ENCODE data around the gene ATF4.
A peak's percentile ranks its signal among the peaks of the same experiment; 100 is the strongest.

ATF4 gene

GRCh38 chr22:39527481-39527961 is 7.2 kb downstream of the ATF4 start:
- TF ChIP-seq ZBTB7A (IDR thresholded peaks at IDR 0.05; ENCODE audit: low read depth) = no peak
- TF ChIP-seq CEBPB (IDR thresholded peaks at IDR 0.05) = peak; percentile 82
- TF ChIP-seq MAX (IDR thresholded peaks at IDR 0.05) = peak; percentile 47; the same call in 1 of the 2 replicates

GRCh38 chr22:39528080-39528661 is 7.8 kb downstream of the ATF4 start:
- TF ChIP-seq TCF12 (IDR thresholded peaks at IDR 0.05; ENCODE audit: low read depth) = no peak
- no peak for TF ChIP-seq MAX (IDR thresholded peaks at IDR 0.05)
- TF ChIP-seq NFIC (IDR thresholded peaks at IDR 0.05) = no peak
- TF ChIP-seq YY1 (IDR thresholded peaks at IDR 0.05; ENCODE audit: low read depth) = no peak
- TF ChIP-seq REST (IDR thresholded peaks at IDR 0.05; ENCODE audit: low read depth) = no peak
- TF ChIP-seq EP300 (IDR thresholded peaks at IDR 0.05; ENCODE audit: borderline replicate concordance) = no peak
- no peak for TF ChIP-seq CEBPB (IDR thresholded peaks at IDR 0.05)
- TF ChIP-seq RAD21 (IDR thresholded peaks at IDR 0.05; ENCODE audit: low read depth) = no peak
- TF ChIP-seq TEAD4 (IDR thresholded peaks at IDR 0.05) = no peak
- TF ChIP-seq EGR1 (IDR thresholded peaks at IDR 0.05) = no peak
- TF ChIP-seq USF1 (IDR thresholded peaks at IDR 0.05) = no peak
- TF ChIP-seq ZBTB7A (IDR thresholded peaks at IDR 0.05; ENCODE audit: low read depth) = no peak
- no peak for TF ChIP-seq CREB1 (IDR thresholded peaks at IDR 0.05; ENCODE audit: low read depth)
- TF ChIP-seq TAF1 (IDR thresholded peaks at IDR 0.05; ENCODE audit: low read depth) = no peak
- no peak for TF ChIP-seq FOXM1 (IDR thresholded peaks at IDR 0.05; ENCODE audit: borderline replicate concordance, low read depth)

GRCh38 chr22:39528681-39529486 is 8.5 kb downstream of the ATF4 start:
- TF ChIP-seq YY1 (IDR thresholded peaks at IDR 0.05; ENCODE audit: low read depth) (peak; percentile 79), EP300 (IDR thresholded peaks at IDR 0.05; ENCODE audit: borderline replicate concordance) (no peak; the same call in 1 of the 2 replicates), ZBTB7A (IDR thresholded peaks at IDR 0.05; ENCODE audit: low read depth) (no peak), REST (IDR thresholded peaks at IDR 0.05; ENCODE audit: low read depth) (no peak), CEBPB (IDR thresholded peaks at IDR 0.05) (peak; percentile 23; the same call in 1 of the 2 replicates), MAX (IDR thresholded peaks at IDR 0.05) (peak; percentile 69; the same call in 1 of the 2 replicates), TCF12 (IDR thresholded peaks at IDR 0.05; ENCODE audit: low read depth) (peak; percentile 57; the same call in 1 of the 2 replicates), RAD21 (IDR thresholded peaks at IDR 0.05; ENCODE audit: low read depth) (peak; percentile 88), TEAD4 (IDR thresholded peaks at IDR 0.05) (peak; percentile 70)

- TF ChIP-seq YY1 (IDR thresholded peaks at IDR 0.05; ENCODE audit: low read depth) (no peak), TEAD4 (IDR thresholded peaks at IDR 0.05) (no peak), ZBTB7A (IDR thresholded peaks at IDR 0.05; ENCODE audit: low read depth) (no peak), MAX (IDR thresholded peaks at IDR 0.05) (no peak), NFIC (IDR thresholded peaks at IDR 0.05) (no peak), FOXM1 (IDR thresholded peaks at IDR 0.05; ENCODE audit: borderline replicate concordance, low read depth) (no peak)
Measured at GRCh38 chr22:39529487-39529851, 9.1 kb downstream of the ATF4 start.

GRCh38 chr22:39530116-39530515 is 9.8 kb downstream of the ATF4 start:
- no peak for TF ChIP-seq RAD21 (IDR thresholded peaks at IDR 0.05; ENCODE audit: low read depth)
- TF ChIP-seq YY1 (IDR thresholded peaks at IDR 0.05; ENCODE audit: low read depth) = no peak
- TF ChIP-seq FOXM1 (IDR thresholded peaks at IDR 0.05; ENCODE audit: borderline replicate concordance, low read depth) = no peak
- no peak for TF ChIP-seq ZBTB7A (IDR thresholded peaks at IDR 0.05; ENCODE audit: low read depth)
- TF ChIP-seq EGR1 (IDR thresholded peaks at IDR 0.05) = no peak
- no peak for TF ChIP-seq REST (IDR thresholded peaks at IDR 0.05; ENCODE audit: low read depth)
- no peak for TF ChIP-seq TCF12 (IDR thresholded peaks at IDR 0.05; ENCODE audit: low read depth)
- no peak for TF ChIP-seq TAF1 (IDR thresholded peaks at IDR 0.05; ENCODE audit: low read depth)
- TF ChIP-seq CEBPB (IDR thresholded peaks at IDR 0.05) = no peak
- TF ChIP-seq CREB1 (IDR thresholded peaks at IDR 0.05; ENCODE audit: low read depth) = no peak
- no peak for TF ChIP-seq TEAD4 (IDR thresholded peaks at IDR 0.05)
- TF ChIP-seq NFIC (IDR thresholded peaks at IDR 0.05) = no peak
- no peak for TF ChIP-seq EP300 (IDR thresholded peaks at IDR 0.05; ENCODE audit: borderline replicate concordance)
- no peak for TF ChIP-seq MAX (IDR thresholded peaks at IDR 0.05)
